SK-N-MC (cell line): Measurements from ENCODE around the gene AGAP1.

Experiments used
- DNase-seq: peaks from one replicate; pipeline ENCODE4 v3.0.0-alpha.2; 2011; ENCODE audit warnings: low read depth, low spot score
- H3K27ac ChIP-seq: fragments of 200-600 bp; sonication (generic); 2 replicates; pipeline ENCODE4 v1.5.1; 2016; ENCODE audit warnings: mixed run types
- H3K36me3 ChIP-seq: fragments of 200-600 bp; sonication (generic); 2 replicates; pipeline ENCODE4 v1.6.1; 2017; ENCODE audit warnings: antibody characterized with exemption, low read length, mixed read lengths; ENCODE audit not compliant: insufficient read depth
- H3K4me3 ChIP-seq: fragments of 200-600 bp; sonication (generic); 2 replicates; pipeline ENCODE4 v1.5.1; 2016
- H3K9ac ChIP-seq: fragments of 200-600 bp; sonication (generic); 2 replicates; pipeline ENCODE4 v1.8.0; 2017; ENCODE audit warnings: mixed run types, mixed read lengths; ENCODE audit not compliant: insufficient read length
- H3K9me3 ChIP-seq: fragments of 200-600 bp; sonication (generic); 2 replicates; pipeline ENCODE4 v1.6.1; 2017; ENCODE audit warnings: low read depth, mild to moderate bottlenecking, antibody characterized with exemption, low read length, moderate library complexity, mixed read lengths
- EZH2 ChIP-seq: fragments of 200-600 bp; sonication (generic); IDR thresholded peaks from one replicate; pipeline ENCODE4 v1.6.1; 2017; ENCODE audit warnings: antibody characterized with exemption
- FOXP2 ChIP-seq: optimal IDR thresholded peaks from 2 replicates; pipeline ENCODE3; 2011; ENCODE audit warnings: mild to moderate bottlenecking, moderate library complexity; ENCODE audit not compliant: insufficient read depth; ENCODE audit errors: extremely low read length, control extremely low read depth
- POLR2AphosphoS5 ChIP-seq: IDR thresholded peaks from 2 replicates; pipeline ENCODE4 v1.6.1; 2012; ENCODE audit warnings: mild to moderate bottlenecking, low read depth, low read length, borderline replicate concordance

Gene AGAP1

DNA sequence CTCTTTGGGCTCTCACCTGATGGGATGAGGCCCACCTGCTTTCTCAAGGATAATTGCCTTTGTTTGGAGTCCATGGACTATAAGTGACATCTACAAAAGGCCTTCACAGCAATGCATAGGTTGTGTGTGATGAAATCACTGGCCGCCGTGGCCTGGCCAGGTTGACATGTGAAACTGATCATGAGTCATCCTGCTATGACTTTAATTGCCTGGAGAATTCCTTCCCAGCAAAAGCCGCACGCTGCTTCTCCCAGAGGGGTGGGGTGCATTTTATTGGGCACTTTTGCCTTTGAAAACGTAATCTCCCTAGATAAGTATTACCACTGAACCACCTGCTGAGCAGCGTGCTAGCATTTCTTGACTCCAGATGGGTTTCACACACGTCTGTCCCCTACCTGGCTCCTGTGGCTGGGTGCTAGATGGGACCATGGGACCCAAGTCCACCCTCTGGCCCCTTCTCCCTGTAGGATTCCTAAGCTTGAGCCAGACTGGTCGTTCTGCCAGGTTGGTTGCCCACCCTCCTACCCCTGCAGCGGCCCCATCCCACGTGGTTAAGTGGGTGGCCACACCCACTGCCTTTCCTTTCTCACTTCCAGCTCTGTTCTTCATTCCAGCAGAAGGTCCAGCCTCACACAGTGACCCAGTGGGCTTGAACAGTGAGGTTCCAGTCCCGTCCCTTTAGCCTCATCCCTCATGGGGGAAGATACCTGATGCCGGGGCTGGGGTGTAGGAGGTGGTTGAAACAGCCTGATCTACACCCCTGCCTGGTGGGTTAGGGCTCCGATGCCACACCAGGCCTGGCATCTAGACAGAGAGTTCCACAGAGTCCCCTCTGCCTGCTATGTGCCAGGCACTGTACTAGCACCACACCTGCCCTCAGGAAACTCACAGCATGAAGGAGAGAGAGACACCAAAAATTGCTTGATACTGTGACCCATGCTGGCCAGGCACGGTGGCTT, 584.7 kb downstream of the AGAP1 start:
- Histone ChIP-seq H3K4me3 (no peak overlapping the region), H3K27ac (no peak overlapping the region), H3K9ac (no peak overlapping the region), H3K9me3 (no peaks in the 10 kb centered on the region), H3K36me3 (no peaks in the 10 kb centered on the region)
- DNase-seq: no peak
- no peak for TF ChIP-seq FOXP2

DNA sequence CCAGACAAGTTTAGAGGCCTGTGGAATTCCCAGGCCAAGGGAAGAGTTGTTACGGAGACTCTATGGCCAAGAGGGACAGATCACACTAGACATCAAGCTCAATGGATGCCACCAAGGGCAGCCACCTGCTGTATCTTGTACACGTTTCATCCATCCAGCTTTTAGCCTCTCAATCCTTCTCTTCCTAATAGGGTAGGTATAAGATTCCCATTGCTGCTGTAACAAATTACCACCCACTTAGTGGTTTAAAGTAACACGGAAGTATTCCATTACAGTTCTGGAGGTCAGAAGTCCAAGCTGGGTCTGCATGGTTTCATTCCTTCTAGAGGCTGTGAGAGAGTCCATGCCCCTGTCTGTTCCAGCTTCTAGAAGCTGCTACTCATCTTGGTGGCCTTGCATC, 586.6 kb downstream of the AGAP1 start:
- Histone ChIP-seq H3K9me3 (no peaks in the 10 kb centered on the region), H3K9ac (no peak overlapping the region), H3K36me3 (no peaks in the 10 kb centered on the region), H3K27ac (no peak overlapping the region), H3K4me3 (no peak overlapping the region)
- TF ChIP-seq FOXP2 (no peak), EZH2 (no peak), POLR2AphosphoS5 (no peak)
- DNase-seq: no peak

DNA sequence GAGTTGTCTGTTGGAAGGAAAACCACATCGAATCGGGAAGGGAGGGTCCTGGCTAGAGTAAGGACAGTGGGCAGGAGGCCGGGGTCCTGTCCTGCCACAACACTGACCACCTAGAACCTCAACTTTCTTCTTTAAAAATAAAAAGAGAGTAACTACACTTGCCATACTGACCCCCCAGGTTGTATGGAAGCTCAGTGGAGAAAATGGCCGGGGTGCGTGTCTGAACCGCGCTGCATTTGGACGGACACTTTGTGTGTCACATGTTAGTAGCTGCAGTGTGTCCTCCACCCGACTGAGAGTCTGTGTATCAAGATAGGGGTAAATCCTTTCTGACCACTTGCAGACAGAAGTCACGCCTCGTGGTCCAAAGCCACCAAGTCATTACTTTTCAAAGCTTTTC, 587.3 kb downstream of the AGAP1 start:
- no peak overlapping the region for H3K27ac ChIP-seq

DNA sequence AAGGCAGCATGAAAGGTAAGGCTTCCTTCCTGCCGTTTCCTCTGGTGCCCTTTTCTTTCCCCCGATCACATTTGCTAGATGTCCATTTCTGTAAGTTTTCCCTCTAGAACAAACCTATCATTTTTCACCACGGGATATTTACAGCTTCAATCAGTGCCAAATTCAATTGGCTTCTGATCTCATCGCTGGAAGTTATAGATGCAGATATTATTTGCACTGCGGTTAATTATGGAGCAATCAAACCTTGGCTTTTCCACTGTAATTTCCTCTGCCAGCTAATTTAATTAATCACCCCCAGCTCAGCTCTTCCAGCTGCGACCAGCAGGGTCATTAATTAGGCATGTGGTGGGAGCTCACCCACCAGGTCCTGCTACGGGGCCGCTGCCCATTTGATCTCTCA, 588.2 kb downstream of the AGAP1 start:
- no peaks in the 10 kb centered on the region for H3K9me3 ChIP-seq
- TF ChIP-seq EZH2 (no peak), FOXP2 (no peak), POLR2AphosphoS5 (no peak)
- H3K36me3 ChIP-seq: no peaks in the 10 kb centered on the region
- H3K9ac ChIP-seq: no peak overlapping the region
- DNase-seq: no peak
- H3K27ac ChIP-seq: no peak overlapping the region
- H3K4me3 ChIP-seq: no peak overlapping the region

More for the DNA sequence above, 587.3 kb downstream of the AGAP1 start:
- H3K9me3 ChIP-seq: no peaks in the 10 kb centered on the region
- no peak overlapping the region for H3K9ac ChIP-seq
- DNase-seq: no peak
- H3K4me3 ChIP-seq: no peak overlapping the region
- no peaks in the 10 kb centered on the region for H3K36me3 ChIP-seq
- TF ChIP-seq EZH2 (no peak), POLR2AphosphoS5 (no peak), FOXP2 (no peak)

- H3K9ac ChIP-seq: no peak overlapping the region
- no peak overlapping the region for H3K27ac ChIP-seq
- no peak for DNase-seq
- H3K36me3 ChIP-seq: no peaks in the 10 kb centered on the region
- no peak overlapping the region for H3K4me3 ChIP-seq
- TF ChIP-seq EZH2: no peak
- no peaks in the 10 kb centered on the region for H3K9me3 ChIP-seq
These were observed 590.1 kb downstream of the AGAP1 start for GRCh38 chr2:236083934-236084333.

DNA sequence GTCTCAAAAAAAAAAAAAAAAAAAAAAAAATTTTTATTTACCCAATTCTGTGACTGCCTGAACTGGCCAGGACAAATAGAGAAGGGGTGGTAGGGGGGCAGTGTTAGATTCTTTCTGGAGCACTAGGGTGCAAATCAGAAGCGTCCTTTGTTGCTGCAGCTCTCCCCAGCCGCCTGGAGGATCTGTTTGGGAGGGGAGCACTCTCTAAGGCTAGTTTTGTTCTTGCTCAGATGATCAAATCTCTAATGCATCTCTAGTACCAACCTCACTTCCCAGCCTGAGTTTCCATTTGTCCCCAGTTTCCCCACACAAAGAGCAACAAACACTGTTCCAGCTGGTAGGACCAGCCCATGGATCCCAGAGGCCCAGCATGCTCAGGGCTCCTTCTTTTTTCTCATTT, 591.4 kb downstream of the AGAP1 start:
- DNase-seq: no peak
- Histone ChIP-seq H3K4me3 (no peak overlapping the region), H3K36me3 (no peaks in the 10 kb centered on the region), H3K9ac (no peak overlapping the region), H3K27ac (no peak overlapping the region), H3K9me3 (no peaks in the 10 kb centered on the region)
- TF ChIP-seq EZH2: no peak

GRCh38 chr2:236085647-236086046, 591.8 kb downstream of the AGAP1 start:
- Histone ChIP-seq H3K27ac (no peak overlapping the region), H3K9ac (no peak overlapping the region), H3K4me3 (no peak overlapping the region), H3K9me3 (no peaks in the 10 kb centered on the region), H3K36me3 (no peaks in the 10 kb centered on the region)
- no peak for DNase-seq
- TF ChIP-seq EZH2: no peak
- TF ChIP-seq POLR2AphosphoS5: no peak
- no peak for TF ChIP-seq FOXP2

GRCh38 chr2:236086403-236086970, 592.6 kb downstream of the AGAP1 start:
- no peak overlapping the region for H3K27ac ChIP-seq
- no peak for DNase-seq
- H3K9ac ChIP-seq: no peak overlapping the region
- TF ChIP-seq FOXP2 (no peak), POLR2AphosphoS5 (no peak), EZH2 (no peak)
- H3K36me3 ChIP-seq: no peaks in the 10 kb centered on the region
- H3K9me3 ChIP-seq: no peaks in the 10 kb centered on the region
- no peak overlapping the region for H3K4me3 ChIP-seq

GRCh38 chr2:236086971-236087465, 593.2 kb downstream of the AGAP1 start:
- no peak overlapping the region for H3K4me3 ChIP-seq
- no peak for TF ChIP-seq POLR2AphosphoS5
- no peak for TF ChIP-seq EZH2
- TF ChIP-seq FOXP2: no peak
- no peak overlapping the region for H3K9ac ChIP-seq
- DNase-seq: no peak
- H3K27ac ChIP-seq: no peak overlapping the region
- H3K9me3 ChIP-seq: no peaks in the 10 kb centered on the region
- H3K36me3 ChIP-seq: no peaks in the 10 kb centered on the region
